ENCODE data around the gene CDH13. TPM values are rescaled to one million over a fixed set of nuclear protein-coding genes. Genes with fewer than 3 reads are reported as not detected.

Gene CDH13
- total RNA-seq, 4 donors from 2014 or later: 2.0 to 6.6 (median 4.1) TPM; not detected in 1

GRCh38 chr16:82685526-82685925, 58.8 kb downstream of the CDH13 start:
- Histone ChIP-seq H3K27ac (no peak overlapping the region), H3K4me3 (no peak overlapping the region), H3K4me1 (no peaks in the 10 kb centered on the region), H3K36me3 (no peaks in the 10 kb centered on the region), H3K27me3 (no peaks in the 10 kb centered on the region), H3K9me3 (no peaks in the 10 kb centered on the region)
- no peak for TF ChIP-seq POLR2A (IDR thresholded peaks at IDR 0.05)
- no peak for DNase-seq

DNA sequence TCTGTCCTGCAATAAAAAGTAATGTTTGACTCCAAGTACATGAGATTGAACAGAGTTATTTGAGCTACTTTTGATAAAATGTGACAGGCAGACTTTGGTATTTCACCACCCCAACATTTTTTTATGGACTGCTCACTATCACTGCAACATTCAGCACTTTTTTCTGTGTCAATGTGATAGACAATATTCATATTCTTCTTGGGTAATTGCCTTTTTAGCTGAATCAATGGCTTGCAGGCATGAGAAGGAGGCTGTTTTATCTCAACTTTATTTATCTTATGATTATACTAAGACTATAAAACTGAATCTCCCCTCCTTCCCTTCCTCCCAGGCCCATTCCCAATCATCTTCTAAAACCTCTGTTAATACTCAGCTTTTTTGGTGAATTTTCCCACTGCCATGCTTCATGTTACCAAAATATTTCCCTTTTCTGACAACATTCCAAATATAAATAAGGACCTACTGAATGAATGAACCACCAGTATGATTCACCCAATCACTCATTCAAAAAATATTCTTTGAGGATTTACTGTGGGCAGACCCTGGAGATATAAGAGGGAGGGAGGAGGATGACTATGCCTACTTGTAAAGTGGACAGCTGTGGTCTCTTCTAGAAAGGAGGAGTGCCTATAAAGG, 67.6 kb downstream of the CDH13 start:
- DNase-seq: no peak
- Histone ChIP-seq H3K4me3 (no peak overlapping the region), H3K27ac (no peak overlapping the region), H3K9me3 (no peaks in the 10 kb centered on the region), H3K27me3 (no peaks in the 10 kb centered on the region), H3K4me1 (no peaks in the 10 kb centered on the region), H3K36me3 (no peaks in the 10 kb centered on the region)
- TF ChIP-seq CTCF (IDR thresholded peaks at IDR 0.05): no peak
- TF ChIP-seq POLR2A (IDR thresholded peaks at IDR 0.05): no peak

GRCh38 chr16:82695806-82696205, 69.0 kb downstream of the CDH13 start:
- TF ChIP-seq CTCF (IDR thresholded peaks at IDR 0.05) (no peak), POLR2A (IDR thresholded peaks at IDR 0.05) (no peak)
- H3K4me1 ChIP-seq: no peaks in the 10 kb centered on the region

DNA sequence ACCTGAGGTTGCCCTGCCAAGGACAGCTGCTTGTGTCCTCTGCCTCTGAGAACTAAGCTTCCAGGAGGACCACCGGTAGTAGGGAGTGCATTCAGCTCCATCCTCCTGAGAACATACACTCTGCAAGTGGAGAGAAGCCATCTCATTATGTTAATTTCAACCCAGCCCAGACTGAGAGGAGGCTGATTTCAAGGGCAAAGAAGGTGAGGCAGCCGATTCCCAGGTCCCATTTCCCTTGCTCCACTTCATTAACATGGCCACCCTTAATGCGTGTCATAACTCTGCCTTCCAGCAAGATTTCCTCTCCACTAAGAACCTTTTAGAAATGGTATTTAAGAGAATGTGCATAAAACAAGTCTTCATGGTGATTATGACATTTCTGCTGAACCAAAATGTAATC, 72.5 kb downstream of the CDH13 start:
- H3K9me3 ChIP-seq: no peaks in the 10 kb centered on the region
- H3K4me1 ChIP-seq: no peaks in the 10 kb centered on the region
- no peak overlapping the region for H3K27ac ChIP-seq
- no peaks in the 10 kb centered on the region for H3K36me3 ChIP-seq
- no peak overlapping the region for H3K4me3 ChIP-seq
- TF ChIP-seq POLR2A (IDR thresholded peaks at IDR 0.05): no peak
- TF ChIP-seq CTCF (IDR thresholded peaks at IDR 0.05): no peak
- DNase-seq: no peak
- no peaks in the 10 kb centered on the region for H3K27me3 ChIP-seq

More at GRCh38 chr16:82695806-82696205, 69.0 kb downstream of the CDH13 start:
- H3K27ac ChIP-seq: no peak overlapping the region
- H3K36me3 ChIP-seq: no peaks in the 10 kb centered on the region
- H3K27me3 ChIP-seq: no peaks in the 10 kb centered on the region
- no peaks in the 10 kb centered on the region for H3K9me3 ChIP-seq
- no peak overlapping the region for H3K4me3 ChIP-seq
- DNase-seq: no peak

DNA sequence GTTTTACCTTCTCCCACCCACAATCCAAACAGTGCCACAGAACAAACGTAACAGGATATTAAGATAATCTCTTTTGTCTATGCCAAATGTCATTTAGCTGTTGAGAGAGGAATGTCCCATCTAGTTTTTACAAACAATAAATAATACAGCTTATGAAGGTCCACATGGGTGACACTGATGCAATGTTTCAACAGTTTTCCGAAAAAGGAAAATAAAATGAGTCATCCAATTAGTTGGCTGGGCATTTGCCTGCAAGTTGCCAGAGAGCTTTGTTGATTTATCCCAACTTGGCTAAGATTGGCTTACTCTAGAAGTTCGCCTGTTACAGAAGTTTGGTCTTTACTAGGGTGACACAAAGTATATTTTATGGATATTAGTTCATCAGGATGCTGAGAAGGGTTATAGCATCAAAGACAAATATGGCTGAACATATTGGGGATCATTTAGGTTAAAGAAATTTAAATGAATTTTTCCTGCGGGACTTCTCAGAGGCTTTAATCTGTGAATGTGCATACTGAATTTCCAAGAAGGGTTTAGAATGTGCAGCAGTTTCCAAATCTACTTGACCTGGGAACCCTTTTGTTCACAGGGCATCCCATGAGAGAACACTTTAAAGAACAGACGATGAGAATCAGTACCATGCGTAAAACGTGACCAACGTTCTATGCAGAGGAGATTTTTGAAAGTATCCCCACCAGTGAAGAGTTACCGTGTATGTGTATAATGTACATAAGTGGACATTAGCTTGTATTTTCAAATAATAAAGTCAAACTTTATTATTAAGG, 73.1 kb downstream of the CDH13 start:
- Histone ChIP-seq H3K36me3 (no peaks in the 10 kb centered on the region), H3K9me3 (no peaks in the 10 kb centered on the region), H3K4me1 (no peaks in the 10 kb centered on the region), H3K4me3 (no peak overlapping the region), H3K27ac (no peak overlapping the region), H3K27me3 (no peaks in the 10 kb centered on the region)
- DNase-seq: no peak
- TF ChIP-seq CTCF (IDR thresholded peaks at IDR 0.05): no peak
- TF ChIP-seq POLR2A (IDR thresholded peaks at IDR 0.05): no peak

DNA sequence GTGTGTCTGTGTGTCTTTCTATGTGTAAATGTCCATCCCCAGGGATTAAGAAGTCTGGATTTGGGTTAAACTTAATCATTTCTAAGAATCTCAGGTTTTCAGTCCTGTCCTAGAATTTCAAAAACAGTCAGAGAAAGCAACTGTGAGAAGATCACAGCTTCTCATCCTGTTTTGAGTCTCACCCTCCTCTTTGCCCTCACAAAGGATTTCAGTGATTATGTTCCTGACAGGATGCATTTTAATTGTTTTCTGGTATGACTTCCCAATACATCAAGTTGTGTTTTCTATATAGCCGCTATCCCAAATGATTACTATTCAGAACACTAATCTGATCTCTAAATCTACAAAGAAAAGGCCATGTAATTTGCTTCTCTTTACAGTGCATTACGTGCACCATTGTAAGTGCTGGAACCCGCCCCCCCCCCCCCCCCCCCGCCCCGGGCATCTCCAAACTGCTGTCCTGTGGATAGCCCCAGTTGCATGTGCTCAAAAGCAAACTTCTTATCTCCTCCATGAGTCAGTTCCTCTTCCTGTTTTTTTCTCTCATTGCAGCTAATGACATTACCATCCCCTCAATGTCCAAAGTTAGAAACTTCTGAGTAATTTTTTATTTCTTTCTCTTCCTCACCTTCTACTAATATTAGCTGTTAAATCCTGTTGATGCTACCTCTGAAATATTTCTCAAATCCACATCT, 73.9 kb downstream of the CDH13 start:
- no peaks in the 10 kb centered on the region for H3K4me1 ChIP-seq
- no peak for TF ChIP-seq CTCF (IDR thresholded peaks at IDR 0.05)
- no peak for TF ChIP-seq POLR2A (IDR thresholded peaks at IDR 0.05)
- H3K36me3 ChIP-seq: no peaks in the 10 kb centered on the region
- H3K9me3 ChIP-seq: no peaks in the 10 kb centered on the region
- H3K27ac ChIP-seq: no peak overlapping the region
- H3K4me3 ChIP-seq: no peak overlapping the region
- H3K27me3 ChIP-seq: no peaks in the 10 kb centered on the region
- DNase-seq: no peak

Measured in Peyer's patch (tissue), 4 donors.